ENCODE measurements around the gene TMOD3.

The TMOD3 gene

GRCh38 chr15:51828621-51829375, 655 bp upstream of the TMOD3 start:
- no peak for DNase-seq

DNA sequence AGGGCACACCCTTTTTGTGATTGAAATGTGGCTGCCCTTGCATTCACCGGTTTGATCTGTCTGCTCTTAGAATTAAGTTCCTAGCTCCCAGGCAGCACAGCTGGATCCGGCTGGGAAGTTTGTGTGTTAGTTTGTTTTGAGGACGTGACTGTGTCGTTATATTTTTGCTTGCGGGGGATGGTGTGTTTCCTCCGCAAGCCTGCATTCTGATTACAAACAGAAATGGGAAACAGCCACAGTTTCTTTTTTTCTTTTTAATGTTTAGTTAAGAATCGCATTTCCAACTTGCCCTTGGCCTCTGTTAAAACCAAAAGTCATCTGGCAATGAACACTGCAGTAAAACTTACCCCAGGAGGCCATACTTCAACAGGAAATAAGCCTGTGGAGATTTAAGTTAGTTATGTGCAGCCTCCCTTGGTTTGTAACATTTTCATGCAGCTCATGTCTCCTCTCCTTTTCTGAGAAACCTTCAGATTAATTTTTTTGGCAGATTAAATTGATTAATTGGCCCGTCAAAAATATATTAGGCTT, 888 bp downstream of the TMOD3 start:
- DNase-seq = peak; percentile 45 to 64 (median 56)

DNA sequence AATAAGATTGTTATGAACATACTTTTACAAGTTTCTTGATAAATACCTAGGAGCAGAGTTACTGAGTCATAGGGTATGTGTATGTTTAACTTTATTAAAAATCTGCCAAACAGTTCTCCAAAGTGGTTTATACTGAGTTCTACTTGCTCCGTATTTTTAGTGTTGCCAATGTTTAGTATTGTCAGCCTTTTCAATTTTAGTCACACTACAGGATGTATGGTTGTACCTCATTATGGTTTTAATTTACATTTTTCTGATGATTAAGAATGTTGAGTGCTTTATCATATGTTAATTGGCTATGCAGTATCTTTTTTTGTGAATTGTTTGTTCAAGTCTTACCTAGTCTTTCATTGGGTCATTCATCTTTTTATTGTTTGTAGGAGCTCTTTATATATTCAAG, 4.3 kb downstream of the TMOD3 start:
- DNase-seq = no peak

DNA sequence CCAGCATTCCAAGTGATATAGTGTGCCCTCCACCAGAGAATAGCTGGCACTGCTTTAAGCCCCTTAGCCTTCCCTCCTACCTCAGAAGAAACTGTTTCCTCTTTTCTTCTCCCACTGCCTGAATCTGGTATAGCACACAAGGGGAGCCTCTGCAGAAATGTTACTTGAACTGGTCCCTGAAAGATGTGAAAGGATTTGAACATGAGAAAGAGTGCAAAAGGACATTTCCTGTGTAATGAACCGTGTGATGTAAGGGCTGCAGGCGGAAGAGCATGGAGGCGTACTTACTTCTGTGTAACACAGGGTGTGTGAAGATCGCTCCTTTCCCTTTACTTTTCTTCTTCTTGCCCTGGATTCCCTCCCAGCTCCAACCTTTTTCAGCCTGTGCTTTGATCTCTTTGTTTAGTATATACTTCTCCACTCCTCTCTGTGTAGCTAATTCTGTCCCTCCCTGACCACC, 8.4 kb downstream of the TMOD3 start:
- peak; percentile 38 to 74 (median 60) for DNase-seq

GRCh38 chr15:51838270-51838669, 8.8 kb downstream of the TMOD3 start:
- no peak for DNase-seq

GRCh38 chr15:51840692-51841091, 11.2 kb downstream of the TMOD3 start:
- peak in 2 of 4 experiments; percentile 14 to 25 for DNase-seq

- peak; percentile 37 to 72 (median 62) for DNase-seq
These were observed 12.1 kb downstream of the TMOD3 start for GRCh38 chr15:51841406-51842040.

GRCh38 chr15:51842265-51842664, 12.8 kb downstream of the TMOD3 start:
- DNase-seq = no peak

DNA sequence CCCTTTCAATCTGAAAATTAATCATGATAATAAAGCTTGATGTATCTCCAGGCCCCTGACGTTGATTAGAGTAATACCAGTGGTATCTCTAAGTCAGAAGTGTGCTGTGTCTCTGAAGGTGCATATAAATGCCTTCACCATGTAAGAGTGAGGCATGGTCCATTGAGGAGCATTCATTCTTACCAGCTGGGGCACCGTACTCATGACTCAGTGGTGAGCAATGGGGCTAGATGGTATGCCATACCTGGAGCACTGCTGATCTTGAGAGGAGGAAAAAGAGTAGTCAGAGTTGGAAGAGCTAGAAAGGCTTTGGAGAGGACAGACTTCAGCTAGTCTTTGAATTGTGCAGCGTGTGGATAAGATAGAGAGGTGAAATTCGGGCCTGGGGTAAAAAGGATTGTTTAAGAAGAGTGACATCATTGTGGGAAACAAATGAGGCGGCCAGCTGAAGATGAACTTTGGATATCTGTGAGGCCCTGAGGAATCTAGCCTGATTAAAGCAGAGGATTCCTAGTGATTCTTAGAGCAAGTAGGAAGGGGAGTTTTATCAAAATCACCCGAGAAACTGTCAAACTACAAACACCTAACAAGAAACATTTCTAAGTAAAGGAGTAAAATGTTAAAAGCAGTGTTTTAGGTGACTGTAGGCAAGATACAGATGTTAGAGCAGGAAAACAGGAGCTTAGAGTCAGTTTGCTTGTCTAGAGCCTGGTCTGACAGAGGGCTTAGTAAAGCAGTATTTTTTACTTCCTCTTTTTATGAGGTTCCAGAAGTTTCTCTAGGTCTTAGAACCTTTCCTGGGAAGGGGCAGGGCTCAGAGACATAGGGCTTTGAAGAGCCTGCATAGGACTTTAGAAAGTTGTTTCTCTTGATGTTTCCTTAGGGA, 13.6 kb downstream of the TMOD3 start:
- peak; percentile 22 to 73 (median 46) for DNase-seq

DNA sequence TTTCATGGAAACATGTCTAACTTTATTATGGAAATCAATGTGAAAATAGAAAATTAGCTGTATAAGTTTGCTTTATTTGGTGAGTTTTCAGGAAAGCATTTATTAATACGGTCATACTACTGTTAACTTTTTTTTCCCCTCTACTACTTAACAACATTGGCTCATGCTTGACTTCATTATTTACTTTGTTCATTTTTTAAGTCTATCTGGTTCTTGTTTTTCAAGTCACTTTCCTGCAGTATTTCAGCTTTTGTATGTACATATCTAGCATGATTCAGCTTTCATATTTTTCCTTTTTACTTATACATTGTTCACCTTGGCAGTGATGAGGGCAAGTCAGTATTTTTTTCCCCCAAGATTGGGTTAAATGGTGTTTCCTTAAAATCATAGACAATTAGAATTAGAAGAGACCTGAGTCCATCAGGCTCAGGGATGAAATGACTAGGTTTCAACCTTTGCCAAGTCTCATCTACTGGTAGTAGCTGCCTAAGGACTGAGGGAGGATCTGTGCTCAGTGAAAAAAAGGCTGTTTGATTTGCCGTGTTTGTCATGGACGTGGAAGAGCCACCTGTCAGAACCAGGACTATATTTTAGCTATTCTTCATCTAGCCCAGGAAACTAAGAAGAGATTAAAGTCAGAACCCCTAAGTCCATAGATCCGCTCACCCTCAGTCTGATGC, 15.4 kb downstream of the TMOD3 start:
- no peak for DNase-seq

DNA sequence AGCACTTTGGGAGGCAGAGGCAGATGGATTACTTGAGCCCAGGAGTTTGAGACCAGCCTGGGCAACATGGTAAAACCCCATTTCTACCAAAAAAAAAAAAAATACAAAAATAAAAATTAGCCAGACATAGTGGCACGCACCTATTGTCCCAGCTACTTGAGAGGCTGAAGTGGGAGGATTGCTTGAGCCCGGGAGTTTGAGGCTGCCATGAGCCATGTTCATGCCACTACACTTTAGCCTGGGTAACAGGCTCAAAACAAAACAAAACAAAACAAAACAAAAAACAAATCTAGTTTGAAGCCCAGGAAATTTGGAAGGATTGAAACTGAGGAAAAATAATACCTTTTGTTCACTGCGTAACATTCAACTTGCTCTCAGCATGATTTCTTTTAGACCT, 16.6 kb downstream of the TMOD3 start:
- DNase-seq = peak in 1 of 4 experiments; percentile 38

GRCh38 chr15:51846463-51847230, 17.2 kb downstream of the TMOD3 start:
- peak; percentile 25 to 81 (median 60) for DNase-seq

DNA sequence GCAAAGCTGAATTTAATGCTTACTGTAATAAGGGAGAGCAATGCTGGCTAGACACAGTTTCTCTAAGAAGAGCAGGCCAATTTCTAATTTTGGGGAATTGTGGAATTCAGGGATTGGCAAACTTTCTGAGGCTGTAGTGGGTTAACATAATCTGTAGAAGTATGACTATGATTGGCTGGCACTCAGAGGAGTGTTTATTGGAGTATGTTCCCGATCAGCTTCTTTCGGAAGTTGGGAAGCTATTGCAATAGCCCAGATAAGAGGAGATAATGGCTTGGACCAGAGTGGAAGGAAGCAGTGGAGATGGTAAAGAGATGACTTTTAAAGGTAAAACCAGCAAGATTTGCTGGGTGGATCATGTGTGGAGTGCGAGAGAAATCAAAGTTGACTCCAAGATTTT, 19.4 kb downstream of the TMOD3 start:
- no peak for DNase-seq

DNA sequence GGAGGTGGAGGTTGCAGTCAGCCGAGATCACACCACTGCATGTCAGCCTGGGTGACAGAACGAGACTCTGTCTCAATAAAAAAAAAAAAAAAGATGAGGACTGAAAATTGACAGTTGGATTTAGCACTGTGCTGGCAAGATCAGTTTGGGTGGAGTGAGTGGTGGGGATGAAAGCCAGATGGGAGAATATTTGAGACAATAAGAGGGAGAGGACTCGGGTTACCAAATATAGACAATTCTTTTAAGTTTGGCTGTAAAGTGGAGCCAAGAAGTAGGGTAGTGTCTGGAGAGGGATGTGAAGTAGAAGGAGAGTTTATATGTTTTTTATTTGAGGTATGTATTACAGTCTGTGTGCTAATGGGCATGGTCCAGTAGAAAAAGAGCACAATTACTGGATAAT, 20.4 kb downstream of the TMOD3 start:
- DNase-seq = no peak

- no peak for DNase-seq
These were observed 24.5 kb downstream of the TMOD3 start for GRCh38 chr15:51853998-51854397.

GRCh38 chr15:51855612-51856011, 26.2 kb downstream of the TMOD3 start:
- DNase-seq = peak; percentile 28 to 63 (median 50)

- no peak for DNase-seq
These were observed 27.4 kb downstream of the TMOD3 start for GRCh38 chr15:51856714-51857380.

- DNase-seq = peak; percentile 36 to 70 (median 62)
These were observed 32.3 kb downstream of the TMOD3 start for GRCh38 chr15:51861557-51862359.

DNA sequence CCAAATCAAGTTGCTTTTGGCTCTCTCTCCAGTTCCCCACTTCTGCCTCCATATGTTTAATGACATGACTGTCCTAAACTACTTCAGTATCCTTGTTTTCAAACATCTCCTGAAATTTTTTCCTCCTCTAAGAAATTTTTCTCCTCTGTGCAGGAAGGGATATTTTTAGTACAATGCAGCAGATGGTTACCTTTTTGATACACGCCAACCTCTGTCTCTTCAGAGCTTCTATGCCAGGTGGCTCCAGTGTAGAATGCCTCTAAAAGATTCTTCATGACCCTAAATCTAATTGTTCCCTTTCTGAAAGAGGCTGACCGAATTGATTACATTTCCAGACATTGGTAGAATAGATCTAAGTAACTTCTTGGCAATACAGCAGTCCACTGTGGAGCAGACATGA, 33.7 kb downstream of the TMOD3 start:
- no peak for DNase-seq

Measured in suppressor macrophage (primary cell).